Suprapubic skin (tissue), 4 donors: ENCODE results near the gene DECR2. TPM values are rescaled to one million over a fixed set of nuclear protein-coding genes. Genes with fewer than 3 reads are reported as not detected.
"Not testable (repeated sequence)": the region's sequence is repeated elsewhere in the genome, so short reads cannot be mapped to it uniquely, and the experiment has no call there.

ENCODE experiments used
- DNase-seq, 2 donors: peaks; one replicate each; pipeline ENCODE4 v3.0.0-alpha.2; 2019; ENCODE audit warnings: low spot score in 2 of 2
- H3K27ac ChIP-seq: fragments of 200-600 bp; sonication (generic); one replicate; pipeline ENCODE4 v1.5.1; 2019
- H3K27me3 ChIP-seq: fragments of 200-600 bp; sonication (generic); one replicate; pipeline ENCODE4 v1.5.1; 2019
- H3K36me3 ChIP-seq: fragments of 200-600 bp; sonication (generic); one replicate; pipeline ENCODE4 v1.5.1; 2019
- H3K4me1 ChIP-seq: fragments of 200-600 bp; sonication (generic); one replicate; pipeline ENCODE4 v1.5.1; 2019
- H3K4me3 ChIP-seq: fragments of 200-600 bp; sonication (generic); one replicate; pipeline ENCODE4 v1.5.1; 2019; ENCODE audit warnings: mild to moderate bottlenecking
- H3K9me3 ChIP-seq: fragments of 200-600 bp; sonication (generic); one replicate; pipeline ENCODE4 v1.5.1; 2019
- CTCF ChIP-seq, 2 donors: fragments of 200-600 bp in 1 of 2; fragments of 450-650 bp in 1 of 2; sonication (generic) in 1 of 2; IDR thresholded peaks; one replicate each; pipeline ENCODE4 v1.5.1; 2016 to 2019; ENCODE audit warnings: antibody characterized with exemption in 2 of 2, mild to moderate bottlenecking in 1 of 2, moderate library complexity in 1 of 2
- EP300 ChIP-seq: sonication (generic); formaldehyde crosslinking; IDR thresholded peaks from one replicate; pipeline ENCODE4 v1.6.1; 2017; ENCODE audit warnings: antibody characterized with exemption
- POLR2A ChIP-seq, 2 donors: fragments of 450-650 bp; IDR thresholded peaks; one replicate each; pipeline ENCODE4 v1.6.1; 2017; ENCODE audit warnings: antibody characterized with exemption in 2 of 2, mild to moderate bottlenecking in 2 of 2, moderate library complexity in 2 of 2
- POLR2AphosphoS5 ChIP-seq, 3 donors: sonication (generic); formaldehyde crosslinking; IDR thresholded peaks; one replicate each; pipeline ENCODE4 v1.6.1; 2017; ENCODE audit warnings: antibody characterized with exemption in 3 of 3
- WGBS: methylation state at CpG from one replicate; pipeline ENCODE4 v1.1.5; 2018; 5-methylcytosine and 5-hydroxymethylcytosine counted together
- total RNA-seq, 4 donors: library from RNA; depleted of rRNA; stranded (reverse); fragments of >200 nt; gene quantifications; one replicate each; pipeline ENCODE4 v1.1.0, GENCODE V29; 2016

The DECR2 gene
- total RNA-seq, 4 donors from 2014 or later, result 9.1 to 23.4 (median 12.3) TPM

- H3K27ac ChIP-seq, result peak within 1 kb of the TSS; percentile 87
- DNase-seq, result peak in 1 of 2 donors; percentile 74
- peaks cover 48% of the 10 kb centered on the region for H3K4me1 ChIP-seq
- H3K9me3 ChIP-seq, result no peaks in the 10 kb centered on the region
- WGBS, result 2% methylated on average over 18 of the region's 123 CpGs
- TF ChIP-seq POLR2A (IDR thresholded peaks at IDR 0.05) (no peak), EP300 (no peak), CTCF (IDR thresholded peaks at IDR 0.05) (no peak)
- peaks cover 6% of the 10 kb centered on the region for H3K36me3 ChIP-seq
- no peaks in the 10 kb centered on the region for H3K27me3 ChIP-seq
- peak within 1 kb of the TSS; percentile 94 for H3K4me3 ChIP-seq
These were observed 19.6 kb upstream of the DECR2 start, which contains the start of gene PGAP6 for GRCh38 chr16:381789-382717. PGAP6 (minus strand) TSS chr16:381978; CDS start chr16:381821, 157 bp downstream.

- 35% methylated on average over 31 of the region's 33 CpGs for WGBS
- no peaks in the 10 kb centered on the region for H3K9me3 ChIP-seq
- no peak for TF ChIP-seq CTCF (IDR thresholded peaks at IDR 0.05)
- no peak for TF ChIP-seq POLR2A (IDR thresholded peaks at IDR 0.05)
- TF ChIP-seq EP300, result no peak
- TF ChIP-seq POLR2AphosphoS5 (IDR thresholded peaks at IDR 0.05), result no peak
- H3K36me3 ChIP-seq, result no peaks in the 10 kb centered on the region
- peak in 1 of 2 donors; percentile 68 for DNase-seq
- H3K4me1 ChIP-seq, result peaks cover 53% of the 10 kb centered on the region
- H3K27me3 ChIP-seq, result no peaks in the 10 kb centered on the region
- H3K27ac ChIP-seq, result peak overlapping the region; percentile 87
- peak overlapping the region; percentile 94 for H3K4me3 ChIP-seq
These were observed 18.2 kb upstream of the DECR2 start for GRCh38 chr16:383326-384051.

- 69% methylated on average over 18 of the region's 19 CpGs for WGBS
- Histone ChIP-seq H3K27me3 (no peaks in the 10 kb centered on the region), H3K27ac (peak overlapping the region; percentile 24), H3K4me3 (no peak overlapping the region), H3K4me1 (peaks cover 27% of the 10 kb centered on the region), H3K9me3 (no peaks in the 10 kb centered on the region), H3K36me3 (no peaks in the 10 kb centered on the region)
- DNase-seq, result no peak
- TF ChIP-seq EP300, result no peak
- no peak for TF ChIP-seq CTCF (IDR thresholded peaks at IDR 0.05)
- no peak for TF ChIP-seq POLR2AphosphoS5 (IDR thresholded peaks at IDR 0.05)
- TF ChIP-seq POLR2A (IDR thresholded peaks at IDR 0.05), result no peak
These were observed 15.0 kb upstream of the DECR2 start for GRCh38 chr16:386641-387156.

- WGBS, result 61% methylated on average over 20 of the region's 20 CpGs
- not testable (repeated sequence) for H3K27me3 ChIP-seq, H3K4me3 ChIP-seq, H3K9me3 ChIP-seq, H3K36me3 ChIP-seq, H3K27ac ChIP-seq, DNase-seq
- H3K4me1 ChIP-seq, result peaks cover 18% of the 10 kb centered on the region
These were observed 13.7 kb upstream of the DECR2 start for GRCh38 chr16:387761-388666.

- Histone ChIP-seq H3K4me3 (no peak overlapping the region), H3K4me1 (peaks cover 5% of the 10 kb centered on the region), H3K27me3 (no peaks in the 10 kb centered on the region), H3K9me3 (no peaks in the 10 kb centered on the region), H3K27ac (no peak overlapping the region), H3K36me3 (no peaks in the 10 kb centered on the region)
- 93% methylated on average over 5 of the region's 10 CpGs for WGBS
- no peak for TF ChIP-seq POLR2AphosphoS5 (IDR thresholded peaks at IDR 0.05)
- TF ChIP-seq CTCF (IDR thresholded peaks at IDR 0.05), result no peak
- no peak for TF ChIP-seq EP300
- TF ChIP-seq POLR2A (IDR thresholded peaks at IDR 0.05), result no peak
- DNase-seq, result peak in 1 of 2 donors; percentile 52
These were observed 12.3 kb upstream of the DECR2 start for GRCh38 chr16:389352-389751.
